H1 (cell line): ENCODE measurements around the gene BSPRY. TPM values are rescaled to one million over a fixed set of nuclear protein-coding genes. Genes with fewer than 3 reads are reported as not detected.

Source experiments
- CTCF ChIA-PET: fragments of 300-600 bp; sonication (Branson Sonifier 250); formaldehyde crosslinking; loops from one replicate; lab custom pipeline; 2021; ENCODE audit not compliant: partially characterized antibody; lab: Charles Lee
- POLR2A ChIA-PET: fragments of 300-600 bp; sonication (Branson Sonifier 250); formaldehyde crosslinking; loops from one replicate; lab custom pipeline; 2021; ENCODE audit warnings: inconsistent platforms; ENCODE audit not compliant: partially characterized antibody; lab: Charles Lee
- DNase-seq, 2 experiments: peaks; one replicate each; pipeline versions ENCODE4 v3.0.0 to v3.0.0-alpha.2; 2010 to 2022; ENCODE audit warnings: low spot score in 2 of 2, low read depth in 1 of 2, mixed read lengths in 1 of 2
- FAIRE-seq: peaks from 2 replicates; lab custom pipeline; 2011; peaks lifted over from hg19 to GRCh38; lab: Jason Lieb, UNC
- H2AFZ ChIP-seq: 2 replicates; pipeline ENCODE4 v1.8.1; 2012; ENCODE audit warnings: low read length, inconsistent platforms
- H2AK5ac ChIP-seq: 2 replicates; pipeline ENCODE4 v1.6.1; 2013; ENCODE audit warnings: low read depth, low read length
- H2BK120ac ChIP-seq: replicated peaks from 2 replicates; pipeline ENCODE3; 2013; ENCODE audit warnings: low read depth, low read length, inconsistent platforms
- H2BK12ac ChIP-seq: 2 replicates; pipeline ENCODE4 v1.6.1; 2013; ENCODE audit warnings: low read depth, low read length
- H2BK15ac ChIP-seq: 2 replicates; pipeline ENCODE4 v1.6.1; 2013; ENCODE audit warnings: low read length
- H2BK20ac ChIP-seq: 2 replicates; pipeline ENCODE4 v1.6.1; 2013; ENCODE audit warnings: low read length
- H2BK5ac ChIP-seq: 2 replicates; pipeline ENCODE4 v1.6.1; 2013; ENCODE audit warnings: low read depth, low read length
- H3K14ac ChIP-seq: 2 replicates; pipeline ENCODE4 v1.6.1; 2013; ENCODE audit warnings: inconsistent platforms; ENCODE audit not compliant: insufficient read length
- H3K18ac ChIP-seq: 2 replicates; pipeline ENCODE4 v1.6.1; 2013; ENCODE audit warnings: low read length; ENCODE audit errors: extremely low read depth
- H3K23ac ChIP-seq: 2 replicates; pipeline ENCODE4 v1.6.1; 2013; ENCODE audit warnings: inconsistent platforms; ENCODE audit not compliant: insufficient read length
- H3K23me2 ChIP-seq: 2 replicates; pipeline ENCODE4 v1.6.1; 2013; ENCODE audit warnings: low read depth, low read length
- H3K27ac ChIP-seq: 2 replicates; pipeline ENCODE4 v1.6.1; 2011; ENCODE audit warnings: low read depth, low read length, inconsistent platforms
- H3K27me3 ChIP-seq, 4 experiments: replicated peaks in 1 of 4; 1 replicate in 1 of 4; 2 replicates in 3 of 4; pipeline versions ENCODE4 v1.6.1 to v1.8.1; 2011 to 2013; ENCODE audit warnings: low read length in 3 of 4, mild to moderate bottlenecking in 3 of 4, inconsistent platforms in 2 of 4, mixed read lengths in 2 of 4, moderate library complexity in 1 of 4; ENCODE audit not compliant: control insufficient read depth in 3 of 4, insufficient read depth in 3 of 4; ENCODE audit errors: extremely low read depth in 1 of 4
- H3K36me3 ChIP-seq, 4 experiments: 2 replicates each; pipeline versions ENCODE4 v1.6.1 to v1.8.1; 2011 to 2013; ENCODE audit warnings: mild to moderate bottlenecking in 4 of 4, low read length in 3 of 4, moderate library complexity in 2 of 4, control low read depth in 1 of 4, inconsistent platforms in 1 of 4; ENCODE audit not compliant: insufficient read depth in 4 of 4, control insufficient read depth in 2 of 4
- H3K4ac ChIP-seq: replicated peaks from 2 replicates; pipeline ENCODE3; 2013; ENCODE audit warnings: low read length, low read depth, mixed read lengths, inconsistent platforms; ENCODE audit not compliant: insufficient read length
- H3K4me1 ChIP-seq, 4 experiments: replicated peaks in 1 of 4; 1 replicate in 1 of 4; 2 replicates in 3 of 4; pipeline versions ENCODE4 v1.6.1 to v1.8.1; 2011 to 2013; ENCODE audit warnings: low read length in 3 of 4, inconsistent platforms in 2 of 4, mixed read lengths in 1 of 4; ENCODE audit not compliant: insufficient read depth in 4 of 4, control insufficient read depth in 3 of 4
- H3K4me2 ChIP-seq, 2 experiments: 2 replicates each; pipeline versions ENCODE4 v1.6.1 to v1.8.1; 2011 to 2013; ENCODE audit warnings: low read depth in 2 of 2, low read length in 2 of 2, control low read depth in 1 of 2, inconsistent platforms in 1 of 2, mild to moderate bottlenecking in 1 of 2; ENCODE audit not compliant: insufficient read depth in 1 of 2
- H3K4me3 ChIP-seq, 4 experiments: fragments of 200-600, 300-600 bp in 1 of 4; sonication (generic), shearing (Covaris generic), sonication (Bioruptor Twin) in 1 of 4; 2 replicates each; pipeline versions ENCODE4 v1.5.1 to v1.8.1; 2011 to 2016; ENCODE audit warnings: low read length in 4 of 4, low read depth in 3 of 4, control low read depth in 2 of 4, inconsistent platforms in 2 of 4, mild to moderate bottlenecking in 2 of 4, mixed read lengths in 1 of 4, moderate library complexity in 1 of 4; ENCODE audit not compliant: insufficient read depth in 2 of 4; ENCODE audit errors: extremely low read depth in 1 of 4
- H3K56ac ChIP-seq: replicated peaks from 2 replicates; pipeline ENCODE3; 2013; ENCODE audit warnings: low read depth, mild to moderate bottlenecking, mixed read lengths, low read length, inconsistent platforms; ENCODE audit not compliant: insufficient read length
- H3K79me1 ChIP-seq: 2 replicates; pipeline ENCODE4 v1.6.1; 2013; ENCODE audit warnings: low read depth, low read length, control low read depth
- H3K79me2 ChIP-seq, 2 experiments: 2 replicates each; pipeline versions ENCODE4 v1.6.1 to v1.8.1; 2012 to 2013; ENCODE audit warnings: low read length in 2 of 2, mild to moderate bottlenecking in 2 of 2, inconsistent platforms in 1 of 2; ENCODE audit not compliant: insufficient read depth in 2 of 2, control insufficient read depth in 1 of 2
- H3K9ac ChIP-seq, 4 experiments: replicated peaks in 1 of 4; 1 replicate in 1 of 4; 2 replicates in 3 of 4; pipeline versions ENCODE4 v1.6.1 to v1.8.1; 2011 to 2013; ENCODE audit warnings: low read depth in 3 of 4, low read length in 3 of 4, control low read depth in 2 of 4, mild to moderate bottlenecking in 2 of 4, moderate library complexity in 2 of 4, inconsistent platforms in 1 of 4; ENCODE audit errors: extremely low read depth in 1 of 4
- H3K9me3 ChIP-seq, 2 experiments: 2 replicates each; pipeline versions ENCODE4 v1.6.1 to v1.8.1; 2012 to 2013; ENCODE audit warnings: mild to moderate bottlenecking in 2 of 2, moderate library complexity in 2 of 2, control low read depth in 1 of 2, inconsistent platforms in 1 of 2, low read depth in 1 of 2, low read length in 1 of 2, mixed read lengths in 1 of 2; ENCODE audit not compliant: insufficient read depth in 2 of 2
- H4K20me1 ChIP-seq, 2 experiments: replicated peaks in 1 of 2; 2 replicates each; pipeline versions ENCODE3 to v1.8.1; 2011 to 2013; ENCODE audit warnings: inconsistent platforms in 2 of 2, low read length in 2 of 2, mild to moderate bottlenecking in 1 of 2; ENCODE audit not compliant: insufficient read depth in 2 of 2, control insufficient read depth in 1 of 2
- H4K5ac ChIP-seq: 2 replicates; pipeline ENCODE4 v1.6.1; 2013; ENCODE audit warnings: low read length, low read depth, mixed read lengths, inconsistent platforms; ENCODE audit not compliant: insufficient read length
- H4K8ac ChIP-seq: 2 replicates; pipeline ENCODE4 v1.8.0; 2013; ENCODE audit warnings: mild to moderate bottlenecking, moderate library complexity, low read length, inconsistent platforms; ENCODE audit not compliant: insufficient read depth; ENCODE audit errors: extremely low read depth
- H4K91ac ChIP-seq: replicated peaks from 2 replicates; pipeline ENCODE3; 2013; ENCODE audit warnings: low read length, mixed read lengths, inconsistent platforms; ENCODE audit not compliant: insufficient read length
- ASH2L ChIP-seq: fragments of 200-600, 300-600 bp; sonication (generic); IDR thresholded peaks from one replicate; pipeline ENCODE4 v1.7.1; 2017; ENCODE audit warnings: low read length
- BACH1 ChIP-seq: IDR thresholded peaks from 2 replicates; pipeline ENCODE4 v1.6.1; 2012; ENCODE audit warnings: low read length, improper control_type of control experiment
- BRCA1 ChIP-seq: IDR thresholded peaks from 2 replicates; pipeline ENCODE4 v1.6.1; 2012; ENCODE audit warnings: low read depth, low read length, improper control_type of control experiment
- CHD2 ChIP-seq: IDR thresholded peaks from 2 replicates; pipeline ENCODE4 v1.6.1; 2012; ENCODE audit warnings: low read length, improper control_type of control experiment
- EZH2 ChIP-seq: fragments of 200-600 bp; sonication (generic); IDR thresholded peaks from 2 replicates; pipeline ENCODE4 v1.7.1; 2012; ENCODE audit warnings: low read depth, mild to moderate bottlenecking, moderate library complexity, low read length, inconsistent platforms; ENCODE audit not compliant: severe bottlenecking
- KDM4A ChIP-seq: IDR thresholded peaks from one replicate; pipeline ENCODE4 v1.7.1; 2012; ENCODE audit warnings: low read depth, mild to moderate bottlenecking, moderate library complexity, low read length, inconsistent platforms; ENCODE audit not compliant: severe bottlenecking
- RAD21 ChIP-seq, 2 experiments: IDR thresholded peaks in 1 of 2; conservative IDR thresholded peaks in 1 of 2; 2 replicates each; pipeline ENCODE4 v1.6.1; 2011; ENCODE audit warnings: low read depth in 2 of 2, low read length in 2 of 2, improper control_type of control experiment in 1 of 2, inconsistent platforms in 1 of 2, mild to moderate bottlenecking in 1 of 2, moderate library complexity in 1 of 2
- RXRA ChIP-seq: IDR thresholded peaks from 2 replicates; pipeline ENCODE4 v1.6.1; 2011; ENCODE audit warnings: low read depth, mild to moderate bottlenecking, low read length, moderate library complexity; ENCODE audit not compliant: insufficient read depth
- SIX5 ChIP-seq: IDR thresholded peaks from 2 replicates; pipeline ENCODE4 v1.6.1; 2011; ENCODE audit warnings: mild to moderate bottlenecking, low read depth, low read length
- SRF ChIP-seq: IDR thresholded peaks from 2 replicates; pipeline ENCODE4 v1.6.1; 2011; ENCODE audit warnings: mild to moderate bottlenecking, low read depth, low read length, moderate library complexity
- YY1 ChIP-seq: IDR thresholded peaks from 2 replicates; pipeline ENCODE4 v1.6.1; 2011; ENCODE audit warnings: low read depth, mild to moderate bottlenecking, low read length
- WGBS, 2 experiments: shearing (Covaris generic) in 1 of 2; methylation state at CpG; one replicate each; pipeline versions ENCODE4 v1.1.6 to v1.1.7; 2013 to 2015; ENCODE audit warnings: low lambda C conversion rate in 2 of 2, mixed read lengths in 2 of 2, inconsistent platforms in 1 of 2, low coverage in 1 of 2, missing lambda C conversion rate in 1 of 2; ENCODE audit not compliant: insufficient replicate concordance in 2 of 2, insufficient coverage in 1 of 2, insufficient read length in 1 of 2; ENCODE audit errors: extremely low coverage in 1 of 2, missing lambda C conversion rate in 1 of 2; 5-methylcytosine and 5-hydroxymethylcytosine counted together
- polyA plus RNA-seq, 7 experiments: library from polyadenylated mRNA; depleted of rRNA in 3 of 7; stranded (reverse) in 5 of 7; unstranded in 2 of 7; fragments of >200 nt in 5 of 7; fragments of 200-250 nt in 2 of 7; gene quantifications; 1 replicate in 5 of 7; 2 replicates in 1 of 7; 4 replicates in 1 of 7; pipeline versions ENCODE4 v1.2.1 to v1.2.3, GENCODE V29; 2011 to 2013; ENCODE audit warnings: missing spikeins in 2 of 7, mixed read lengths in 2 of 7
- total RNA-seq: library from RNA; stranded (reverse); fragmentation: NEBNext Ultra II Directional; extraction: Animal tissue kit (Norgen Biotek cat#: 25700); gene quantifications from 2 replicates; pipeline ENCODE4 v1.2.1, GENCODE V29; 2021

BSPRY gene
- total and polyA plus RNA-seq, 2 of the 8 experiments (the other 6 are each of a cell fraction or from before 2014, with no cell fraction given), result 5.5 to 10.9 TPM

DNA sequence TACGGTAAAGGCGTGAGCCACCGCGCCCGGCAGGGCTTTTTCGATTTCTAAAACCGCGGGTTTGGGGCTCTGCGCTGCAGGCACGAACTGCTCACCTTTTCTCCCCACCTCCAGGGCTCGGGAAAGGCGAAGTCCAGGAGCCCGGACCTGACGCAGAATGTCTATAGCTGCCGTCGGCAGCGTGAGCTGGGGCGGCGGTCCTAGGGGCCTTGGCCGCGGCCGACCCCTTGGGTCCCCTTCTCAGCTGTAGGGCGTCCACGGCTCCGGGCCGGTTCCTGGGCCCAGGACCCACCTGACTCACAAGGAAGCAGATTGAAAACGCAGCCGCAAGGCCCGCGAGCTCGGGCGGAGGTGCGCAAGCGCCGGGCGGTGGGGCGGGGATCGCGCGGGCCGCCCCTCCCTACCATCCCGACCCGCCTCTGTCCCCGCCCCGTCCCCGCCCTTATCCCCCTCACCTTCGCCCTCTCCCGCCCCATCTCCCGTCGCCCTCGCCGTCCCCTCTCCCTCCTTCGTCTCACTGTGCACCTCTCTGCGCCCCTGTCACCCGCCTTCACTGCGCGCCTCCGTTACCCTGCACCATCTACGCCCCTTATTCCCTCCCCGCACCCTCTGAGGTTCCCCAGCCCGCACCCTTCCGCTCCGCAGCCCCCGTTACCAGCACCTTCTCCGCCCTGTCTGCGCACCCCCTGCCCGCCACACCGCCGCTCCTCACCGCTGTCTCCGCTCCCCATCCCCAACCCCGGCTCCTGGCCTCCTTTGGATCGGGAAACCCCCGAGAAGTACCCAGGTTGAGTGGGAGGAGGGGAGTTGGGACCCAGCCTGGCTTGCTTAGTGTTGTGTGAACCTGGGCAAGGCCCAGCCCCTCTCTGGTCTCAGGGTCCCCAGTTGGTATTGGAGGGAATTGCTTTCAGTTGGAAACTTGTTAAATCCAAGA lies 27.6 kb downstream of the BSPRY start, which contains the start of gene HDHD3:
HDHD3 (minus strand) TSS at position 353 of the 934 bp plus-strand sequence. CDS start 2,632 bp downstream, outside the sequence.
- Histone ChIP-seq H4K8ac (peak within 1 kb of the TSS; percentile 39), H3K4me3 (peak within 1 kb of the TSS; percentile 54 to 98 (median 82)), H4K5ac (peak within 1 kb of the TSS; percentile 86), H3K27ac (no peak within 1 kb of the TSS), H3K9ac (peak within 1 kb of the TSS in 3 of 4 experiments; percentile 15 to 80 (median 64); a peak in 5 of 7 replicates), H2AK5ac (no peak within 1 kb of the TSS), H2AFZ (no peak within 1 kb of the TSS), H3K23me2 (peaks cover 3% of the 10 kb centered on the region; the same call in 1 of the 2 replicates), H3K27me3 (no peaks in the 10 kb centered on the region; a peak in 1 of 7 replicates), H3K18ac (peak within 1 kb of the TSS; percentile 3; the same call in 1 of the 2 replicates), H2BK120ac (no peak within 1 kb of the TSS), H4K20me1 (peaks cover 0 to 2% of the 10 kb centered on the region in 2 experiments), H3K56ac (peak within 1 kb of the TSS; percentile 52), H3K79me2 (peaks cover 0 to 5% of the 10 kb centered on the region in 2 experiments; a peak in 1 of 4 replicates), H2BK20ac (no peak within 1 kb of the TSS), H3K23ac (no peak within 1 kb of the TSS), H3K36me3 (peaks cover 0 to 19% (median 2%) of the 10 kb centered on the region in 4 experiments; a peak in 4 of 8 replicates), H3K9me3 (no peaks in the 10 kb centered on the region), H3K4me1 (peaks cover 0 to 4% (median 2%) of the 10 kb centered on the region in 4 experiments; a peak in 4 of 7 replicates), H3K4ac (no peak within 1 kb of the TSS), H3K14ac (no peak within 1 kb of the TSS), H2BK12ac (no peak within 1 kb of the TSS), H3K4me2 (peak within 1 kb of the TSS; percentile 56 to 71), H4K91ac (peak within 1 kb of the TSS; percentile 34), H3K79me1 (no peaks in the 10 kb centered on the region), H2BK15ac (no peak within 1 kb of the TSS), H2BK5ac (peak within 1 kb of the TSS; percentile 44; the same call in 1 of the 2 replicates)
- WGBS, 2 experiments, result 2% methylated on average over 36 of the region's 74 CpGs; no CpG with 5 or more reads in 1 of the 2 experiments
- POLR2A ChIA-PET, result interaction anchor here (0.9 to 2.2 kb wide), 7 partner anchors 23 to 47 kb away, joined by 3 to 11 read pairs (median 4); partner anchors contain the start of genes C9orf43, POLE3 and WDR31
- FAIRE-seq, result no peak
- CTCF ChIA-PET, result interaction anchor here (1.4 to 1.8 kb wide), 2 partner anchors 11 to 278 kb away, joined by 3 to 6 read pairs; no protein-coding TSS in a partner anchor
- DNase-seq, result peak; percentile 73 to 87
- TF ChIP-seq CHD2 (no peak), RXRA (no peak), SIX5 (no peak), BRCA1 (no peak), RAD21 (IDR thresholded peaks at IDR 0.05 in 1 of 2, conservative IDR thresholded peaks at IDR 0.05 in 1 of 2; ENCODE audit: low read depth in 2 of 2, low read length in 2 of 2) (no peak), SRF (no peak), KDM4A (peak; percentile 94), BACH1 (no peak), YY1 (no peak), ASH2L (peak; percentile 98), EZH2 (no peak)
